Right ventricle myocardium inferior (tissue), 1 donor: ENCODE measurements around the gene KRT35. TPM values are rescaled to one million over a fixed set of nuclear protein-coding genes. Genes with fewer than 3 reads are reported as not detected.

Experiments
- ATAC-seq: fragments of 200-7000 bp; cut with Tn5 transposase; one replicate; pipeline ENCODE4 v1.9.1; 2020; ENCODE audit warnings: mild to moderate bottlenecking, moderate library complexity
- DNase-seq: peaks from one replicate; pipeline ENCODE4 v3.0.0; 2021; ENCODE audit errors: missing footprints
- intact Hi-C: fragments of 100-400 bp; cut with DNase I; formaldehyde crosslinking; loops from one replicate; pipeline ENCODE4 v1.11.0; 2022
- total RNA-seq: library from RNA; stranded (reverse); fragmentation: NEBNext Ultra II Directional; extraction: Animal tissue kit (Norgen Biotek cat#: 25700); gene quantifications from one replicate; pipeline ENCODE4 v1.2.1, GENCODE V29; 2021
- donor health status: DM: no; HTN: yes; CAD: no; lungs with severe emphysema.

The KRT35 gene
- total RNA-seq, 1 donor from 2014 or later: not detected

- intact Hi-C loops: loop anchor here (10.0 kb wide), 1 partner anchor 164 kb away; the partner anchor contains the start of genes KRTAP16-1 and KRTAP29-1
- ATAC-seq (no peak), DNase-seq (no peak)
These were observed 12.6 kb downstream of the KRT35 start for GRCh38 chr17:41468346-41468745.

DNA sequence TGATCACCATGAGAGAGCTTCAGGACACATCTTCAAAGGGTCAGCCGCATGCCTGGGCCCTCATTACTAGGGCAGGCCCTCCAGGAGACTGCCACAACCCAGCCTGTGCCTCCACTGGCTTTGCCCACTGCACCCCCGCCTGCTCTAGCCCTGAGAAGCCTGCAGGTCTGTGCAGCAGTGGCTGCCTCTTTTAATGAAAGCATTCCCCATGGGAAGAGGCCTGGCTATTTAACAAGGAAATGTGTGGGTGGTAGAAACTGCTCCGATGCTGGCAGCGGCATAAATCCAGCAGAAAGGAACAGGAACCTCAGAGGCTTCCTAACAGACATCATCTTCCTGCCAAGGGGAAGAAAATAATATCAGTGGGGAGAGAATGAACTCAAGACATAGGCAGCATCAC, 13.4 kb downstream of the KRT35 start:
- intact Hi-C loops: loop anchor here (10.0 kb wide), 1 partner anchor 163 kb away; the partner anchor contains the start of genes KRTAP16-1 and KRTAP29-1
- no peak for ATAC-seq
- no peak for DNase-seq

GRCh38 chr17:41466988-41467387, 14.0 kb downstream of the KRT35 start, which contains the start of gene KRT32:
KRT32 (minus strand) TSS chr17:41467386; CDS start chr17:41467325, 61 bp downstream.
- ATAC-seq: no peak
- intact Hi-C loops: loop anchor here (10.0 kb wide), 1 partner anchor 162 kb away; the partner anchor contains the start of genes KRTAP16-1 and KRTAP29-1

DNA sequence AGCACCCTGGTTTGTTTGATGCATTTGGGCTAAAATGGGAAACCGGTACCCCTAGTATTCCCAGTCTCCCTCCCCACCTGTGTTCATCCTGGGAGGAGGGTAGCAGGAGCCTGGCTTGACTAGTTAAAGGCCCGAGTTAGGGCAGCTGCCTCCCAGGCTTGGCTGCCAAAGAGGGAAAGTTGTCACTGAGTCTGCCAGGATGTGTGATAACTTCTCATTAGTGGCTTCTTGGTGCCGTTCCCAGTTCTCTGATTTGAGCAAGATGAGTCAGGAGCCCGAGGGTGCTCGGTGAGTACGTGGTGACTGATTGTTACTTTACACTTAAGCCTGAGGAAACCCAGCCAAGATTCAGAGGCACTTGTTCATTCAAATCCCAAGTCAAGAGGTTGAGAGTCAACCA, 16.3 kb downstream of the KRT35 start:
- ATAC-seq (peak; percentile 93), DNase-seq (no peak)
- intact Hi-C loops: loop anchor here (10.0 kb wide), 1 partner anchor 160 kb away; the partner anchor contains the start of genes KRTAP16-1 and KRTAP29-1

More at GRCh38 chr17:41466988-41467387, 14.0 kb downstream of the KRT35 start, which contains the start of gene KRT32:
- no peak for DNase-seq

DNA sequence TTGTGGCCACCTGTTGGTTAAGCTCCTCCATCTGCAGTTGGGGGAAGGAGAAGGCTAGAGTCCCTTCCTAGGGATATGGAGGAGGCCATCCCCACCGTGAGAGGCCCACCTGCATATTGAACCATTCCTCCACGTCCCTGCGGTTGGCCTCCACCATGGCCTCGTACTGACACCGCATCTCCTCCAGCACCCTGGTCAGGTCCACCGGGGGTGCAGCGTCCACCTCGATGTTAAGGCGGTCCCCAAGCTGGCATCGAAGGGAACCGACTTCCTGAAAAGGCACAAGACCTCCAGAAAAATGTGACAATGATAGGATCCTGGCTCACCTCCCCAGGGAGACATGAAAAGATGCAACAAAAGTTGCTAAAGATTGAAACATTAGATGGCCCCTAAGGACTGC, 16.8 kb downstream of the KRT35 start:
- ATAC-seq (no peak), DNase-seq (no peak)
- intact Hi-C loops: loop anchor here (10.0 kb wide), 1 partner anchor 159 kb away; the partner anchor contains the start of genes KRTAP16-1 and KRTAP29-1

DNA sequence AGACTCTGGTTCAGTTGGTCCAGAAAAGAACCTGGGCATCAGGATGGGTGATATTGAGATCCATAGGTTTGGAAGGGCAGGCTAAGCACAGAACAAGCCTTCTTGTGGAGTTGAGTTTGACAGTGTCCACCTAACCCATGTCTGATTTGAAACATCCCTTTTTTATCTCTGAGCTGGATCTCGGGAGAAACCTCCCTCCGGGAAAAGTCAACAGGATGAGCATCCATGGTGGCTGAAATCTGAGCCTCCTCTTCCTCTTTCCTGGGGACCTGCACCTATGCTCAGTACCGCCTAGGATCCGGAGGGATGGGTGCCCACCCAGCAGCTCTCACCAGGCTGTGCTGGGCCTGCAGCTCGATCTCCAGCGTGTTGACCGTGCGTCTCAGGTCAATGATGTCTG, 17.2 kb downstream of the KRT35 start:
- no peak for DNase-seq
- ATAC-seq: no peak
- intact Hi-C loops: loop anchor here (10.0 kb wide), 1 partner anchor 159 kb away; the partner anchor contains the start of genes KRTAP16-1 and KRTAP29-1

GRCh38 chr17:41462705-41463104, 18.2 kb downstream of the KRT35 start:
- no peak for DNase-seq
- ATAC-seq: no peak
- intact Hi-C loops: loop anchor here (10.0 kb wide), 1 partner anchor 158 kb away; the partner anchor contains the start of genes KRTAP16-1 and KRTAP29-1

DNA sequence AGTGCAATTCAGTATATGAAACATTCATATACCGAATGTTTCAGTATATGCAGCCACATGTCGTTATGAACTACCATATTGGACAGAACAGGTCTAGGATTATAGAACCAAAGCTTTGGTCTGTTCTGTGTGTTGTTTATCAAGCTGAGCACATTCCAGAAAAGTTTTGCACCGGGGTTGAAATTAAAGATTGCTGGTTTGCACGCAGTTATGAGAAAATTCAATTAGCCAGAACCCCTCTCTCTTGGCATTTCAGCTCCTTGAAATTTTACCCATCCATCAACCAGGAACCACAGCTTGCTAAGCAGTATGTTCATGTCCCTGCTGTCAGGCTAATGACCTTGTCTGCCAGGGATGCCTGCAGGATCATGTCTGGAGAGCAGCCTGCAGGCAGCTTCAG, 23.3 kb downstream of the KRT35 start:
- DNase-seq (no peak), ATAC-seq (no peak)
- intact Hi-C loops: no loop called here

- intact Hi-C loops: no loop called here
- ATAC-seq (no peak), DNase-seq (no peak)
These were observed 24.7 kb downstream of the KRT35 start for GRCh38 chr17:41456204-41456603.

- intact Hi-C loops: no loop called here
These were observed 25.7 kb downstream of the KRT35 start for GRCh38 chr17:41455236-41455635.

GRCh38 chr17:41453066-41453465, 27.9 kb downstream of the KRT35 start:
- intact Hi-C loops: no loop called here
- ATAC-seq (no peak), DNase-seq (no peak)

More at GRCh38 chr17:41455236-41455635, 25.7 kb downstream of the KRT35 start:
- ATAC-seq (no peak), DNase-seq (no peak)

GRCh38 chr17:41452281-41452680, 28.7 kb downstream of the KRT35 start:
- intact Hi-C loops: no loop called here
- DNase-seq (no peak), ATAC-seq (no peak)

- intact Hi-C loops: no loop called here
- ATAC-seq: no peak
- no peak for DNase-seq
These were observed 29.7 kb downstream of the KRT35 start for GRCh38 chr17:41451154-41451728.

DNA sequence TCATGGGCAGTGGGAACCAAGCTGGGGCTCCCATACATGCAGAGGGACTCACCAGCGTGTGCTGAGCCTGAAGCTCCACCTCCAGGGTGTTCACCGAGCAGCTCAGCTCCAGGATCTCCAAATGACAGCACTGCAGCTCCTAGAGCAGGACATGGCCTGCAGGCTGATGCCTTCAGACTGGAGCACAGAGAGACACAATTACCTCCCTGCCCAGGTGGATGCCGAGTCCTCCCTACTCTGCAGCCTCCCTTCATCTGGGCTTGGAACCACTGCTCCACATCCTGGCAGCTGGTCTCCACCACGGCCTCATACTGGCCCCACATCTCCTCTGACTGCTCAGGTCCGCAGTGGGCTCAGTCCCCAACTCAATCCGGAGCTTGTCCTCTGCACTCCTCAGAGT, 31.9 kb downstream of the KRT35 start:
- DNase-seq (no peak), ATAC-seq (no peak)
- intact Hi-C loops: no loop called here

DNA sequence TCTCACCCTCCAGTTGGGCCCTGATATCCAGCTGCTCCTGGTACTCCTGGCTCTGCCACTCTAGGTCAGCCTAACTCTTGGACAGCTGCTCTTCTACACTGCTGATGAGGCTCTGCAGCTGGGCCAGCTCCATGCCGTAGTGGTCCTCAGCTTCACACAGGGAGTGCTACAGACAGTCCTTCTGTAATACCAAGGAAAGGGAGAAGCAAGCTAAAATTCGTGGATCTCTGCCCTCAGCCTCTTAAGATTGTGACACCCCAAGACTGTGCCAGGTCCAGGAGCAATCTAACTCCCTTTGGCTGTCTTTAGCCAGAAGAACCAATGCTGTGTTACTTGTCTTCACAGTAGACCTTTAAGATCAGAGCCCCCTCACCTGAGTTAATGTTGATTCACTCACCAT, 32.4 kb downstream of the KRT35 start:
- intact Hi-C loops: no loop called here
- ATAC-seq (no peak), DNase-seq (no peak)

GRCh38 chr17:41446806-41447205, 34.1 kb downstream of the KRT35 start:
- DNase-seq (no peak), ATAC-seq (no peak)
- intact Hi-C loops: no loop called here

DNA sequence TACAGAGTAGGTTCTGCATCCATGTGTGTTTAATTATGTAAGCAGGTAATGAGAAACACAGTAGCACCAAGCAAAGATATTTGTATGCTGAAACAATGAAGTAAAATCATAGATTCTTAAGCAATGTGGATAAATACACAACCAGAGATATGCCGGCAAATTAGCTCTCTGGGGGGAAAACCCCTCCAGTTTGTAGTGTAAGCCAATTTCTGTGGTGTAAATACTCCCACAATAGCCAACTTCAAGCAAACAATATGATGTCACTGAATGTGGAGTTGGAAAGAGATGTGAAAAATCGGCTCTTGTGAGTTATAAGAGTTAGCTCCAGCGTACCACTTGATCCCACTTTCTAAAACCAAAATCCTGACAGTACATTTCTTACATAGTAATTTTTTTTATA, 36.3 kb downstream of the KRT35 start:
- ATAC-seq: no peak
- intact Hi-C loops: no loop called here

GRCh38 chr17:41444186-41444585, 36.8 kb downstream of the KRT35 start:
- ATAC-seq: no peak
- intact Hi-C loops: no loop called here
- DNase-seq: no peak

More for the DNA sequence above, 36.3 kb downstream of the KRT35 start:
- DNase-seq: no peak

GRCh38 chr17:41442739-41443138, 38.2 kb downstream of the KRT35 start:
- intact Hi-C loops: no loop called here
- DNase-seq (no peak), ATAC-seq (no peak)

DNA sequence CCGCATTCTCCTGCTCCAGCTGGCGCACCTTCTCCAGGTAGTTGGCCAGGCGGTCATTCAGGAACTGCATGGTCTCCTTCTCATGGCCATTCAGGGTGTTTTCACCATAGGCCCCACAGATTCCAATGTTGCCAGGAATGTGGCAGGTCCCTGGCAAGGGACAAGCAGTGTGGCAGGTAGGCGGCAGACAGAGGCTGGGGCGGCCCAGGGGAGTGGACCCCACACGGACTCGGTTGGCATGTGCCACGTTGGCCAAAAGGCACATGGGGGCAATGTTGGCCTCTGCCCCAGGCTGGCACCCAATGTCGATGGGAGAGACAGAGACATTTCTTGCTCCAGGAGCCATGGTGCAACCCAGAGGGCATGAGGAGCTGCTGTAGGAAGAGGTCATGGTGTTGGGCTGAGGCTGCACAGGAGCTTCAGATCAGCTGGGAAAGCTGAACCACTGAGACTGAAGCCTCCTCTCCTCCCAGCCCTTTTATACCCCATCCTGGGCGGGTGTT, 40.4 kb downstream of the KRT35 start, which contains the start of gene KRT38:
Gene KRT38 (minus strand): TSS at position 453 of the 503 bp plus-strand sequence. CDS start 62 bp downstream, at position 391.
- ATAC-seq: no peak
- intact Hi-C loops: no loop called here
- no peak for DNase-seq
